NCI-H345 treated with DMSO at 0.1 percent for 48 hours (cell line): ENCODE results near the gene GULP1.

Experiments
- DNase-seq: peaks from one replicate; lab custom pipeline; 2025; ENCODE audit not compliant: unreplicated experiment; lab: John Stamatoyannopoulos, UW

GULP1 gene

GRCh38 chr2:188365058-188365641, 73.5 kb downstream of the GULP1 start:
- DNase-seq: no peak

- DNase-seq: peak; percentile 79
These were observed 75.5 kb downstream of the GULP1 start for GRCh38 chr2:188367164-188367563.

GRCh38 chr2:188369365-188369764, 77.7 kb downstream of the GULP1 start:
- no peak for DNase-seq

GRCh38 chr2:188378371-188378950, 86.8 kb downstream of the GULP1 start:
- DNase-seq: no peak

GRCh38 chr2:188379748-188380147, 88.1 kb downstream of the GULP1 start:
- no peak for DNase-seq

GRCh38 chr2:188380280-188380679, 88.6 kb downstream of the GULP1 start:
- DNase-seq: no peak

GRCh38 chr2:188381614-188382013, 89.9 kb downstream of the GULP1 start:
- no peak for DNase-seq

- DNase-seq: no peak
These were observed 90.4 kb downstream of the GULP1 start for GRCh38 chr2:188382107-188382506.

- no peak for DNase-seq
These were observed 91.5 kb downstream of the GULP1 start for GRCh38 chr2:188383158-188383557.

- DNase-seq: no peak
These were observed 94.2 kb downstream of the GULP1 start for GRCh38 chr2:188385857-188386256.

- DNase-seq: no peak
These were observed 97.2 kb downstream of the GULP1 start for GRCh38 chr2:188388831-188389230.

GRCh38 chr2:188391354-188391753, 99.7 kb downstream of the GULP1 start:
- DNase-seq: no peak

GRCh38 chr2:188394931-188395472, 103.3 kb downstream of the GULP1 start:
- DNase-seq: no peak

GRCh38 chr2:188395903-188396689, 104.4 kb downstream of the GULP1 start:
- no peak for DNase-seq

- DNase-seq: no peak
These were observed 107.5 kb downstream of the GULP1 start for GRCh38 chr2:188399159-188399558.

GRCh38 chr2:188403676-188404075, 112.0 kb downstream of the GULP1 start:
- DNase-seq: no peak

GRCh38 chr2:188404341-188405004, 112.8 kb downstream of the GULP1 start:
- no peak for DNase-seq

GRCh38 chr2:188406414-188406813, 114.7 kb downstream of the GULP1 start:
- no peak for DNase-seq

GRCh38 chr2:188410504-188411235, 119.0 kb downstream of the GULP1 start:
- no peak for DNase-seq

GRCh38 chr2:188412190-188412589, 120.5 kb downstream of the GULP1 start:
- DNase-seq: no peak

- no peak for DNase-seq
These were observed 122.7 kb downstream of the GULP1 start for GRCh38 chr2:188414411-188414810.
